Endothelial cell of umbilical vein (primary cell): ENCODE data around the gene CTU2. TPM values are rescaled to one million over a fixed set of nuclear protein-coding genes. Genes with fewer than 3 reads are reported as not detected.

Experiments used
- BruUV-seq: library from RNA; stranded (reverse); fragments of 400-500 nt; replicated peaks from 2 replicates; lab custom pipeline; 2021; lab: Mats Ljungman, UMichigan
- CTCF ChIA-PET: fragments of 300-600, 350-600 bp; sonication (Branson Sonifier 250); formaldehyde crosslinking; loops from one replicate; lab custom pipeline; 2021; ENCODE audit warnings: antibody characterized with exemption, inconsistent platforms; lab: Charles Lee
- POLR2A ChIA-PET: fragments of 300-600, 350-600 bp; sonication (Branson Sonifier 250); formaldehyde crosslinking; loops from one replicate; lab custom pipeline; 2021; ENCODE audit warnings: antibody characterized with exemption, inconsistent platforms; lab: Charles Lee
- DNase-seq: peaks from one replicate; pipeline ENCODE4 v3.0.0-alpha.2; 2011; ENCODE audit warnings: low read depth, low spot score
- FAIRE-seq: peaks from 2 replicates; lab custom pipeline; 2011; peaks lifted over from hg19 to GRCh38; lab: Jason Lieb, UNC
- H2AFZ ChIP-seq: 2 replicates; pipeline ENCODE4 v1.6.0; 2012; ENCODE audit warnings: low read depth, low read length, control low read depth, inconsistent platforms
- H3K27ac ChIP-seq: 2 replicates; pipeline ENCODE4 v1.5.1; 2011; ENCODE audit warnings: low read depth, mild to moderate bottlenecking, control low read depth, low read length, moderate library complexity; ENCODE audit not compliant: insufficient read depth
- H3K27me3 ChIP-seq, 2 experiments: 2 replicates each; pipeline versions ENCODE4 v1.6.0 to v1.6.1; 2011; ENCODE audit warnings: low read length in 2 of 2, mixed read lengths in 1 of 2; ENCODE audit not compliant: control insufficient read depth in 2 of 2, insufficient read depth in 2 of 2
- H3K36me3 ChIP-seq, 2 experiments: 2 replicates in 1 of 2; 3 replicates in 1 of 2; pipeline ENCODE4 v1.5.1; 2011; ENCODE audit warnings: low read length in 2 of 2, mild to moderate bottlenecking in 1 of 2, moderate library complexity in 1 of 2; ENCODE audit not compliant: control insufficient read depth in 2 of 2, insufficient read depth in 2 of 2; ENCODE audit errors: extremely low read depth in 1 of 2
- H3K4me1 ChIP-seq: 3 replicates; pipeline ENCODE4 v1.5.1; 2011; ENCODE audit warnings: mild to moderate bottlenecking, low read length; ENCODE audit not compliant: control insufficient read depth, insufficient read depth; ENCODE audit errors: extremely low read depth
- H3K4me2 ChIP-seq: 2 replicates; pipeline ENCODE4 v1.6.1; 2011; ENCODE audit warnings: low read length, control low read depth, mixed read lengths; ENCODE audit not compliant: insufficient read depth
- H3K4me3 ChIP-seq, 3 experiments: fragments of 200-600 bp in 1 of 3; sonication (generic), shearing (Covaris generic) in 1 of 3; replicated peaks in 1 of 3; 2 replicates each; pipeline ENCODE4 v1.5.1; 2011 to 2016; ENCODE audit warnings: control low read depth in 3 of 3, low read length in 3 of 3, mild to moderate bottlenecking in 2 of 3, inconsistent platforms in 1 of 3, low read depth in 1 of 3, moderate library complexity in 1 of 3; ENCODE audit not compliant: insufficient read depth in 1 of 3
- H3K79me2 ChIP-seq: 2 replicates; pipeline ENCODE4 v1.6.0; 2012; ENCODE audit warnings: low read length, inconsistent platforms; ENCODE audit not compliant: control insufficient read depth, insufficient read depth
- H3K9ac ChIP-seq: replicated peaks from 2 replicates; pipeline ENCODE3; 2011; ENCODE audit warnings: low read length, control low read depth; ENCODE audit not compliant: insufficient read depth; ENCODE audit errors: extremely low read depth
- H3K9me1 ChIP-seq: replicated peaks from 3 replicates; pipeline ENCODE4 v1.6.0; 2011; ENCODE audit warnings: mild to moderate bottlenecking, low read length; ENCODE audit not compliant: control insufficient read depth, insufficient read depth; ENCODE audit errors: extremely low read depth
- H3K9me3 ChIP-seq: replicated peaks from 2 replicates; pipeline ENCODE4 v1.5.1; 2012; ENCODE audit warnings: low read length, inconsistent platforms; ENCODE audit not compliant: control insufficient read depth, insufficient read depth
- H4K20me1 ChIP-seq: replicated peaks from 2 replicates; pipeline ENCODE3; 2011; ENCODE audit warnings: mild to moderate bottlenecking, low read length; ENCODE audit not compliant: control insufficient read depth, insufficient read depth; ENCODE audit errors: extremely low read depth
- EZH2 ChIP-seq: IDR thresholded peaks from 2 replicates; pipeline ENCODE4 v1.6.1; 2012; ENCODE audit warnings: borderline replicate concordance, low read depth, mild to moderate bottlenecking, moderate library complexity, low read length, inconsistent platforms; ENCODE audit not compliant: severe bottlenecking
- FOS ChIP-seq: IDR thresholded peaks from 2 replicates; pipeline ENCODE4 v1.6.1; 2011; ENCODE audit warnings: mild to moderate bottlenecking, low read length, moderate library complexity, borderline replicate concordance; ENCODE audit not compliant: insufficient read depth
- GATA2 ChIP-seq: IDR thresholded peaks from 2 replicates; pipeline ENCODE4 v1.7.0; 2011; ENCODE audit warnings: low read depth, mild to moderate bottlenecking, moderate library complexity, mixed read lengths, low read length; ENCODE audit not compliant: insufficient read length, insufficient read depth
- JUN ChIP-seq: IDR thresholded peaks from 2 replicates; pipeline ENCODE4 v1.6.1; 2011; ENCODE audit warnings: borderline replicate concordance, low read depth; ENCODE audit not compliant: insufficient read length, insufficient read depth
- MYC ChIP-seq: IDR thresholded peaks from one replicate; pipeline ENCODE4 v1.6.1; 2011; ENCODE audit warnings: mild to moderate bottlenecking, low read depth, low read length
- POLR2A ChIP-seq: IDR thresholded peaks from 2 replicates; pipeline ENCODE4 v1.6.1; 2012; ENCODE audit warnings: low read depth, mild to moderate bottlenecking, control low read depth, low read length
- POLR2AphosphoS5 ChIP-seq: IDR thresholded peaks from 2 replicates; pipeline ENCODE4 v1.6.1; 2012; ENCODE audit warnings: low read depth, mild to moderate bottlenecking, control low read depth, low read length, moderate library complexity; ENCODE audit not compliant: insufficient read depth
- dilution Hi-C: fragments of 300-500 bp; cut with MboI; formaldehyde crosslinking; loops from one replicate; pipeline ENCODE4 v1.15.0; 2019; ENCODE audit warnings: low sequenced_read_pairs; ENCODE audit not compliant: extremely low pct_ligation_motif_present
- intact Hi-C: fragments of 100-400 bp; cut with micrococcal nuclease; formaldehyde crosslinking; loops from one replicate; pipeline ENCODE4 v1.10.0; 2022
- polyA plus RNA-seq, 4 experiments: library from polyadenylated mRNA; depleted of rRNA in 3 of 4; stranded (reverse) in 3 of 4; unstranded in 1 of 4; fragments of >200 nt; gene quantifications; 2 replicates each; pipeline versions ENCODE4 v1.2.1 to v1.2.3, GENCODE V29; 2011 to 2012; ENCODE audit warnings: missing spikeins in 1 of 4
- total RNA-seq: library from RNA; stranded (reverse); gene quantifications from 2 replicates; pipeline ENCODE4 v1.2.3, GENCODE V29; 2021
- TF ChIP-seq, protein P1 (sequence below), 2 donors: IDR thresholded peaks; 1 replicate in 1 of 2; 2 replicates in 1 of 2; pipeline ENCODE4 v1.5.1; 2011; ENCODE audit warnings: low read length in 2 of 2, mild to moderate bottlenecking in 2 of 2, moderate library complexity in 2 of 2, control low read depth in 1 of 2, inconsistent platforms in 1 of 2, low read depth in 1 of 2; ENCODE audit not compliant: insufficient read depth in 1 of 2; ENCODE audit errors: extremely low read depth in 1 of 2
- TF ChIP-seq, protein P2 (sequence below): IDR thresholded peaks from 2 replicates; pipeline ENCODE4 v1.6.1; 2011; ENCODE audit not compliant: insufficient read depth, insufficient read length

The CTU2 gene
- total and polyA plus RNA-seq, 2 donors (not counting 3 experiments of a cell fraction or from before 2014, with no cell fraction given), result 26.1 to 33.7 TPM

DNA sequence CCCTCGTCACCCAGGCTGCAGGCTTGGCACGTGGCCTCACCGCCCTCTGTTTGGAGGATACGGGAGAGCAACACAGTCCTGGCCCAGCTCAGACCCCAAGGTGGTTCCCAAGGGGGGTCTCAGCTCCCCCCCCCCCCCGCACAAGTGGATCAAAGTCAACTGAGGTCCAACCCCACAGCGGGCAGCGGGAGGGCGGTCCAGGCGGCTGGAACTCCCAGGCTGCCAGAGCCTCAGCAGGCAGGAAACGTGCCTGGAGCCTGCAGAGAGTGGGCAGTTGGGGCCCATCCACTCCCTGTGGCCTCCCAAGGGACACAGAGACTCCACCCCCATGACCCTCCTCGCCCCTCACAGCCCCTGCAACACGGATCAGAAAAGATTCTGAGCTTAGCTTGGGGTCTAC lies 42.1 kb downstream of the CTU2 start:
- peaks cover 44% of the 10 kb centered on the region for H3K79me2 ChIP-seq
- intact Hi-C loops (no loop called here), dilution Hi-C loops (no loop called here)
- peaks cover 7% of the 10 kb centered on the region for H3K4me1 ChIP-seq
- ChIA-PET POLR2A (no interaction called here), CTCF (interaction anchor here (4.7 to 6.7 kb wide), 2 partner anchors 11 to 37 kb away, joined by 19 to 56 read pairs; partner anchors contain the start of gene PIEZO1)
- TF ChIP-seq, protein P1, sequence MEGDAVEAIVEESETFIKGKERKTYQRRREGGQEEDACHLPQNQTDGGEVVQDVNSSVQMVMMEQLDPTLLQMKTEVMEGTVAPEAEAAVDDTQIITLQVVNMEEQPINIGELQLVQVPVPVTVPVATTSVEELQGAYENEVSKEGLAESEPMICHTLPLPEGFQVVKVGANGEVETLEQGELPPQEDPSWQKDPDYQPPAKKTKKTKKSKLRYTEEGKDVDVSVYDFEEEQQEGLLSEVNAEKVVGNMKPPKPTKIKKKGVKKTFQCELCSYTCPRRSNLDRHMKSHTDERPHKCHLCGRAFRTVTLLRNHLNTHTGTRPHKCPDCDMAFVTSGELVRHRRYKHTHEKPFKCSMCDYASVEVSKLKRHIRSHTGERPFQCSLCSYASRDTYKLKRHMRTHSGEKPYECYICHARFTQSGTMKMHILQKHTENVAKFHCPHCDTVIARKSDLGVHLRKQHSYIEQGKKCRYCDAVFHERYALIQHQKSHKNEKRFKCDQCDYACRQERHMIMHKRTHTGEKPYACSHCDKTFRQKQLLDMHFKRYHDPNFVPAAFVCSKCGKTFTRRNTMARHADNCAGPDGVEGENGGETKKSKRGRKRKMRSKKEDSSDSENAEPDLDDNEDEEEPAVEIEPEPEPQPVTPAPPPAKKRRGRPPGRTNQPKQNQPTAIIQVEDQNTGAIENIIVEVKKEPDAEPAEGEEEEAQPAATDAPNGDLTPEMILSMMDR (IDR thresholded peaks at IDR 0.05; ENCODE audit: extremely low read depth in 1 of 2, insufficient read depth in 1 of 2, low read depth in 1 of 2, low read length in 2 of 2), result no peak
- TF ChIP-seq GATA2, result no peak
- no peak for TF ChIP-seq FOS
- TF ChIP-seq POLR2AphosphoS5, result no peak
- TF ChIP-seq JUN, result no peak
- no peak for TF ChIP-seq MYC
- TF ChIP-seq, protein P2, sequence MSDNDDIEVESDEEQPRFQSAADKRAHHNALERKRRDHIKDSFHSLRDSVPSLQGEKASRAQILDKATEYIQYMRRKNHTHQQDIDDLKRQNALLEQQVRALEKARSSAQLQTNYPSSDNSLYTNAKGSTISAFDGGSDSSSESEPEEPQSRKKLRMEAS, result no peak
- no peak for TF ChIP-seq POLR2A
- no peak for TF ChIP-seq EZH2
- H3K4me2 ChIP-seq, result no peak overlapping the region
- H4K20me1 ChIP-seq, result no peaks in the 10 kb centered on the region
- H3K27ac ChIP-seq, result no peak overlapping the region
- DNase-seq (no peak), FAIRE-seq (no peak)
- no peak overlapping the region for H2AFZ ChIP-seq
- H3K9me3 ChIP-seq, result no peaks in the 10 kb centered on the region
- H3K4me3 ChIP-seq, result no peak overlapping the region
- H3K27me3 ChIP-seq, result no peaks in the 10 kb centered on the region
- no peak overlapping the region for H3K9ac ChIP-seq
- H3K9me1 ChIP-seq, result no peaks in the 10 kb centered on the region
- no TSS peak for BruUV-seq
- H3K36me3 ChIP-seq, result peaks cover 3 to 6% of the 10 kb centered on the region in 2 experiments
